ENCODE measurements around the gene DOC2B.

DNA sequence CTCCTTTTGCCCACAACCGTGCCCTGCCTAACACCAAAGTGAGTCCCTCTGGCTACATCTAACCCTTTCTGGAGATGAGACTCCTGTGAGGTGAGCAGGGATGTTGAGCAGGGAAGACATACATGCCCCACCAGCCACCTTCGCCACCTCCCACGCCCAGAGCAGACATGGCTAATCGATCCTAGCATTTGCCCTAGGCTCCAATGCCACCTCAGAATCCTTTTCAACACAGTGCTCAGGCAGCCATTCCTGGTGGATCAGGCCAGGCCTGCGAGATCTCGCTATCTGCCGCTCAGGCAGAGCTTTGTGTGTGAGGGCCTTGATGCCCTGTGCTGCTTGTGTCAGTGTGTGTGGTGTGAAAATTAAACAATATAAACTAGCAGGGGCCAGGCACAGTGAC lies 23.1 kb downstream of the DOC2B start:
- TF ChIP-seq, protein P1, sequence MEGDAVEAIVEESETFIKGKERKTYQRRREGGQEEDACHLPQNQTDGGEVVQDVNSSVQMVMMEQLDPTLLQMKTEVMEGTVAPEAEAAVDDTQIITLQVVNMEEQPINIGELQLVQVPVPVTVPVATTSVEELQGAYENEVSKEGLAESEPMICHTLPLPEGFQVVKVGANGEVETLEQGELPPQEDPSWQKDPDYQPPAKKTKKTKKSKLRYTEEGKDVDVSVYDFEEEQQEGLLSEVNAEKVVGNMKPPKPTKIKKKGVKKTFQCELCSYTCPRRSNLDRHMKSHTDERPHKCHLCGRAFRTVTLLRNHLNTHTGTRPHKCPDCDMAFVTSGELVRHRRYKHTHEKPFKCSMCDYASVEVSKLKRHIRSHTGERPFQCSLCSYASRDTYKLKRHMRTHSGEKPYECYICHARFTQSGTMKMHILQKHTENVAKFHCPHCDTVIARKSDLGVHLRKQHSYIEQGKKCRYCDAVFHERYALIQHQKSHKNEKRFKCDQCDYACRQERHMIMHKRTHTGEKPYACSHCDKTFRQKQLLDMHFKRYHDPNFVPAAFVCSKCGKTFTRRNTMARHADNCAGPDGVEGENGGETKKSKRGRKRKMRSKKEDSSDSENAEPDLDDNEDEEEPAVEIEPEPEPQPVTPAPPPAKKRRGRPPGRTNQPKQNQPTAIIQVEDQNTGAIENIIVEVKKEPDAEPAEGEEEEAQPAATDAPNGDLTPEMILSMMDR (IDR thresholded peaks at IDR 0.05; ENCODE audit: poor library complexity, severe bottlenecking): no peak
- no peak for TF ChIP-seq EZH2 (IDR thresholded peaks at IDR 0.05; ENCODE audit: borderline replicate concordance, insufficient read depth, low read length, poor library complexity, severe bottlenecking)
- TF ChIP-seq TAF1 (IDR thresholded peaks at IDR 0.05; ENCODE audit: low read depth): no peak

Measured in neural cell (in vitro differentiated cells).